HepG2 (cell line): ENCODE data around the gene MTHFD2. TPM values are rescaled to one million over a fixed set of nuclear protein-coding genes. Genes with fewer than 3 reads are reported as not detected.

Experiments
- ATAD3A ChIP-seq: sonication (generic); formaldehyde crosslinking; IDR thresholded peaks from 2 replicates; pipeline ENCODE4 v1.4.0; 2020; ENCODE audit warnings: missing genetic modification reagents
- CSRNP2 ChIP-seq: sonication (generic); formaldehyde crosslinking; conservative IDR thresholded peaks from 2 replicates; pipeline ENCODE4 v1.8.0; 2022; ENCODE audit warnings: low read depth, missing genetic modification reagents
- FOXO4 ChIP-seq: sonication (generic); formaldehyde crosslinking; conservative IDR thresholded peaks from 2 replicates; pipeline ENCODE4 v1.8.1; 2023; ENCODE audit warnings: missing genetic modification reagents
- GLI4 ChIP-seq: sonication (generic); formaldehyde crosslinking; IDR thresholded peaks from 2 replicates; pipeline ENCODE4 v1.5.1; 2020; ENCODE audit warnings: missing genetic modification reagents, mild to moderate bottlenecking, moderate library complexity, borderline replicate concordance
- HNRNPK ChIP-seq: fragments of 200-400 bp; formaldehyde crosslinking; IDR thresholded peaks from 2 replicates; pipeline ENCODE4 v1.6.1; 2018; ENCODE audit warnings: low read length, low read depth, moderate library complexity, mild to moderate bottlenecking; ENCODE audit not compliant: poor library complexity, severe bottlenecking
- MLXIP ChIP-seq: sonication (generic); formaldehyde crosslinking; IDR thresholded peaks from 2 replicates; pipeline ENCODE4 v1.9.0; 2021; ENCODE audit warnings: missing genetic modification reagents, borderline replicate concordance
- REL ChIP-seq: sonication (generic); formaldehyde crosslinking; conservative IDR thresholded peaks from 2 replicates; pipeline ENCODE4 v1.8.0; 2022; ENCODE audit warnings: mild to moderate bottlenecking, missing genetic modification reagents, moderate library complexity
- SKI ChIP-seq: fragments of 450-650 bp; IDR thresholded peaks from one replicate; pipeline ENCODE4 v1.6.1; 2018; ENCODE audit warnings: mild to moderate bottlenecking; ENCODE audit not compliant: partially characterized antibody
- SMARCE1 ChIP-seq: fragments of 450-650 bp; IDR thresholded peaks from 2 replicates; pipeline ENCODE4 v1.6.1; 2017; ENCODE audit warnings: borderline replicate concordance
- SMC3 ChIP-seq: IDR thresholded peaks from 2 replicates; pipeline ENCODE4 v1.6.1; 2011; ENCODE audit warnings: low read length, improper control_type of control experiment
- SYNCRIP ChIP-seq: fragments of 200-400 bp; formaldehyde crosslinking; IDR thresholded peaks from 2 replicates; pipeline ENCODE4 v1.6.1; 2018; ENCODE audit warnings: mild to moderate bottlenecking, low read depth, low read length; ENCODE audit not compliant: insufficient read depth
- XBP1 ChIP-seq: sonication (generic); formaldehyde crosslinking; IDR thresholded peaks from 2 replicates; pipeline ENCODE4 v1.5.0; 2020; ENCODE audit warnings: missing genetic modification reagents
- ZBTB1 ChIP-seq: sonication (generic); formaldehyde crosslinking; IDR thresholded peaks from 2 replicates; pipeline ENCODE4 v1.4.0; 2020; ENCODE audit warnings: missing genetic modification reagents, borderline replicate concordance
- ZNF225 ChIP-seq: sonication (generic); formaldehyde crosslinking; IDR thresholded peaks from 2 replicates; pipeline ENCODE4 v1.4.0; 2020; ENCODE audit warnings: mild to moderate bottlenecking, missing genetic modification reagents
- ZNF232 ChIP-seq: sonication (generic); formaldehyde crosslinking; IDR thresholded peaks from 2 replicates; pipeline ENCODE4 v1.4.0; 2020; ENCODE audit warnings: missing genetic modification reagents, borderline replicate concordance
- ZNF30 ChIP-seq: sonication (generic); formaldehyde crosslinking; IDR thresholded peaks from 2 replicates; pipeline ENCODE4 v1.5.0; 2020; ENCODE audit warnings: mild to moderate bottlenecking, missing genetic modification reagents
- ZNF501 ChIP-seq: sonication (generic); formaldehyde crosslinking; IDR thresholded peaks from 2 replicates; pipeline ENCODE4 v1.5.1; 2020; ENCODE audit warnings: mild to moderate bottlenecking, moderate library complexity, missing genetic modification reagents
- ZNF503 ChIP-seq: sonication (generic); formaldehyde crosslinking; IDR thresholded peaks from 2 replicates; pipeline ENCODE4 v1.4.0; 2020; ENCODE audit warnings: missing genetic modification reagents
- polyA plus RNA-seq, 8 experiments: library from polyadenylated mRNA; depleted of rRNA in 3 of 8; stranded (reverse) in 7 of 8; unstranded in 1 of 8; fragments of >200 nt; fragmentation: Illumina TruSeq in 4 of 8; extraction: Trizol in 4 of 8; gene quantifications; 2 replicates each; pipeline versions ENCODE4 v1.2.1 to v1.2.3, GENCODE V29; 2011 to 2016; ENCODE audit warnings: low read depth in 4 of 8, missing spikeins in 1 of 8, mixed read lengths in 1 of 8; ENCODE audit not compliant: insufficient read depth in 1 of 8
- total RNA-seq, 5 experiments: library from RNA; depleted of rRNA; stranded (reverse); fragments of >200 nt; fragmentation: Illumina TruSeq; extraction: Trizol; gene quantifications; 2 replicates each; pipeline ENCODE4 v1.2.3, GENCODE V29; 2016; ENCODE audit warnings: low read depth in 1 of 5
- TF ChIP-seq, protein P1 (sequence below): IDR thresholded peaks from 2 replicates; pipeline ENCODE4 v1.6.1; 2012; ENCODE audit warnings: low read depth, low read length, improper control_type of control experiment

Gene MTHFD2
- total and polyA plus RNA-seq, 2 of the 13 experiments (the other 11 are each of a cell fraction or from before 2014, with no cell fraction given), result 188 to 269 TPM

GRCh38 chr2:74198461-74199274, at the start of gene MTHFD2 (continued):
- TF ChIP-seq FOXO4 (CRISPR knock-in tag), result 0 out of 2 replicates have a peak, but pooled peaks have one; percentile 61
- TF ChIP-seq, protein P1, sequence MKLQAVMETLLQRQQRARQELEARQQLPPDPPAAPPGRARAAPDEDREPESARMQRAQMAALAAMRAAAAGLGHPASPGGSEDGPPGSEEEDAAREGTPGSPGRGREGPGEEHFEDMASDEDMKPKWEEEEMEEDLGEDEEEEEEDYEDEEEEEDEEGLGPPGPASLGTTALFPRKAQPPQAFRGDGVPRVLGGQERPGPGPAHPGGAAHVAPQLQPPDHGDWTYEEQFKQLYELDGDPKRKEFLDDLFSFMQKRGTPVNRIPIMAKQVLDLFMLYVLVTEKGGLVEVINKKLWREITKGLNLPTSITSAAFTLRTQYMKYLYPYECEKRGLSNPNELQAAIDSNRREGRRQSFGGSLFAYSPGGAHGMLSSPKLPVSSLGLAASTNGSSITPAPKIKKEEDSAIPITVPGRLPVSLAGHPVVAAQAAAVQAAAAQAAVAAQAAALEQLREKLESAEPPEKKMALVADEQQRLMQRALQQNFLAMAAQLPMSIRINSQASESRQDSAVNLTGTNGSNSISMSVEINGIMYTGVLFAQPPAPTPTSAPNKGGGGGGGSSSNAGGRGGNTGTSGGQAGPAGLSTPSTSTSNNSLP, result no peak
- TF ChIP-seq SMARCE1, result no peak
- no peak for TF ChIP-seq SKI
- no peak for TF ChIP-seq SYNCRIP
- TF ChIP-seq GLI4 (CRISPR knock-in tag), result peak; percentile 92; the same call in 1 of the 2 replicates
- TF ChIP-seq CSRNP2 (CRISPR knock-in tag), result peak; percentile 71; the same call in 1 of the 2 replicates
- TF ChIP-seq ATAD3A (CRISPR knock-in tag), result peak; percentile 31; the same call in 1 of the 2 replicates
- TF ChIP-seq ZNF501, result peak; percentile 95
- TF ChIP-seq SMC3, result no peak
- TF ChIP-seq ZNF225 (CRISPR knock-in tag), result peak; percentile 82
- peak; percentile 56 for TF ChIP-seq XBP1 (CRISPR knock-in tag)
- TF ChIP-seq ZBTB1 (CRISPR knock-in tag), result no peak
- TF ChIP-seq ZNF30 (CRISPR knock-in tag), result peak; percentile 96
- TF ChIP-seq MLXIP, result peak; percentile 63
- TF ChIP-seq ZNF503, result no peak
- peak; percentile 71 for TF ChIP-seq HNRNPK
- TF ChIP-seq ZNF232 (CRISPR knock-in tag), result peak; percentile 98
- TF ChIP-seq REL (CRISPR knock-in tag), result peak; percentile 91
